Measurements from ENCODE around the gene PPP2R2C.

Gene PPP2R2C

GRCh38 chr4:6402566-6403399 lies 69.6 kb downstream of the PPP2R2C start:
- no peak for DNase-seq (ENCODE audit: low spot score)
- no peak overlapping the region for H3K27ac ChIP-seq
- TF ChIP-seq CTCF (conservative IDR thresholded peaks at IDR 0.05; ENCODE audit: low read depth) = no peak
- ChIA-PET POLR2A (ENCODE audit: low non-redundant PET) (no interaction called here), CTCF (no interaction called here)

- ChIA-PET POLR2A (ENCODE audit: low non-redundant PET) (no interaction called here), CTCF (no interaction called here)
- DNase-seq (ENCODE audit: low spot score) = no peak
- no peak overlapping the region for H3K27ac ChIP-seq
- TF ChIP-seq CTCF (conservative IDR thresholded peaks at IDR 0.05; ENCODE audit: low read depth) = no peak
Observed at GRCh38 chr4:6401797-6402196, 70.6 kb downstream of the PPP2R2C start.

GRCh38 chr4:6396696-6397236 lies 75.6 kb downstream of the PPP2R2C start:
- no peak for TF ChIP-seq CTCF (conservative IDR thresholded peaks at IDR 0.05; ENCODE audit: low read depth)
- no peak overlapping the region for H3K27ac ChIP-seq
- DNase-seq (ENCODE audit: low spot score) = no peak
- ChIA-PET POLR2A (ENCODE audit: low non-redundant PET) (no interaction called here), CTCF (no interaction called here)

- DNase-seq (ENCODE audit: low spot score) = no peak
- ChIA-PET CTCF (no interaction called here), POLR2A (ENCODE audit: low non-redundant PET) (no interaction called here)
- no peak overlapping the region for H3K27ac ChIP-seq
- TF ChIP-seq CTCF (conservative IDR thresholded peaks at IDR 0.05; ENCODE audit: low read depth) = no peak
Observed at GRCh38 chr4:6395466-6396228, 76.8 kb downstream of the PPP2R2C start.

GRCh38 chr4:6394671-6395081 lies 77.7 kb downstream of the PPP2R2C start:
- no peak for DNase-seq (ENCODE audit: low spot score)
- no peak for TF ChIP-seq CTCF (conservative IDR thresholded peaks at IDR 0.05; ENCODE audit: low read depth)
- H3K27ac ChIP-seq = no peak overlapping the region
- CTCF ChIA-PET = no interaction called here
- POLR2A ChIA-PET (ENCODE audit: low non-redundant PET) = no interaction called here

GRCh38 chr4:6393544-6394475 lies 78.6 kb downstream of the PPP2R2C start:
- DNase-seq (ENCODE audit: low spot score) = no peak
- ChIA-PET CTCF (no interaction called here), POLR2A (ENCODE audit: low non-redundant PET) (no interaction called here)
- no peak overlapping the region; the same call in 1 of the 2 replicates for H3K27ac ChIP-seq
- no peak for TF ChIP-seq CTCF (conservative IDR thresholded peaks at IDR 0.05; ENCODE audit: low read depth)

All from RWPE1 (cell line).